Muscle of leg (tissue), 11 donors: ENCODE results near the gene FAM72D. TPM values are rescaled to one million over a fixed set of nuclear protein-coding genes. Genes with fewer than 3 reads are reported as not detected.
A peak's percentile ranks its signal among the peaks of the same experiment; 100 is the strongest.
"Not testable (repeated sequence)": the region's sequence is repeated elsewhere in the genome, so short reads cannot be mapped to it uniquely, and the experiment has no call there.

Experiments
- DNase-seq: peaks from one replicate; pipeline ENCODE4 v3.0.0; 2013
- H3K27ac ChIP-seq: one replicate; pipeline ENCODE4 v1.5.1; 2013; ENCODE audit warnings: mild to moderate bottlenecking, low read length, control low read depth
- H3K27me3 ChIP-seq: one replicate; pipeline ENCODE4 v1.6.1; 2013; ENCODE audit warnings: low read length; ENCODE audit not compliant: control insufficient read depth, insufficient read depth
- H3K36me3 ChIP-seq: one replicate; pipeline ENCODE4 v1.6.1; 2013; ENCODE audit warnings: low read length; ENCODE audit not compliant: control insufficient read depth, insufficient read depth
- H3K4me1 ChIP-seq: one replicate; pipeline ENCODE4 v1.6.1; 2013; ENCODE audit warnings: low read length; ENCODE audit not compliant: control insufficient read depth, insufficient read depth
- H3K4me3 ChIP-seq: one replicate; pipeline ENCODE4 v1.5.1; 2013; ENCODE audit warnings: low read length, control low read depth
- H3K9me3 ChIP-seq: replicated peaks from 2 replicates; pipeline ENCODE4 v1.6.1; 2013; ENCODE audit warnings: low read depth, low read length; ENCODE audit not compliant: control insufficient read depth
- WGBS: methylation state at CpG from one replicate; pipeline ENCODE4 v1.1.5; 2013; ENCODE audit warnings: missing lambda C conversion rate; ENCODE audit not compliant: insufficient coverage; 5-methylcytosine and 5-hydroxymethylcytosine counted together
- polyA plus RNA-seq, 8 donors: library from polyadenylated mRNA; unstranded; fragments of 120-200 nt; gene quantifications; one replicate each; pipeline versions ENCODE4 v1.2.1 to v1.2.3, GENCODE V29; 2013; ENCODE audit warnings: inconsistent platforms in 1 of 8, low replicate concordance in 1 of 8; ENCODE audit not compliant: insufficient read length in 8 of 8, insufficient read depth in 1 of 8
- total RNA-seq: library from RNA; stranded (reverse); fragments of 120-200 nt; gene quantifications from one replicate; pipeline ENCODE4 v1.2.4, GENCODE V29; 2013

The FAM72D gene
- total and polyA plus RNA-seq, 9 donors, result 0.69 to 2.0 (median 1.3) TPM

DNA sequence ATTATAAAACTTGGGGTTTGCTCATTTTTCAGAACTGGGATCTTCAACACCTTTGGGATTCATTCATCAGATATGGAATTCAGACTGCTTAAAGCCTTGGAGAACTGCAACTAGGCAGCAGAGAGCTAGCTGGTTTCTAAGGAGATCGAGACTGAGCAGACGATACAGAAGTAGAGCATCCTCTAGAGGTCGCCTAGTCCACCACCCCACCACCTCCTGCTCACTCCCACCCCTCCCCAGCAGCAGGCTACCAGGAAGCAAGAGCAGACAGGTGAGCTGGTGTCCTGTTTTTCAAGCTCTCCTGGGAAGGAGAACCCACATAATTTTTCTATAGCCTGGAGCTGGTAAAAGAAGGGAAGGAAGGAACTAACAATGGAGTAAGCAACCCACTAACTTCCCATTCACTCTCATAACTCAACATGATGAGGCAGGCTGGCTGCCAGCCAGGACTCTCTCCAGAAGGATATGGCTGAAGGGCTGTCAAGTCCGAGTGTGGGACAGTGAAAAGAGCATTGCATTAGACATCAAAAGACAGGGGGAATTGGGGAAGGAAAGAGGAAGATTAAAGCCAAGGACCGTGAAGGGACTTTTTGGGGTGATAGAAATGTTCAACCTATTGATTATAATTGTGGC is 30.5 kb upstream of the FAM72D start:
- not testable (repeated sequence) for H3K36me3 ChIP-seq, H3K9me3 ChIP-seq, H3K27ac ChIP-seq, H3K27me3 ChIP-seq, DNase-seq, H3K4me1 ChIP-seq, H3K4me3 ChIP-seq
- WGBS, result no CpG with 5 or more reads among the region's 5 CpGs

DNA sequence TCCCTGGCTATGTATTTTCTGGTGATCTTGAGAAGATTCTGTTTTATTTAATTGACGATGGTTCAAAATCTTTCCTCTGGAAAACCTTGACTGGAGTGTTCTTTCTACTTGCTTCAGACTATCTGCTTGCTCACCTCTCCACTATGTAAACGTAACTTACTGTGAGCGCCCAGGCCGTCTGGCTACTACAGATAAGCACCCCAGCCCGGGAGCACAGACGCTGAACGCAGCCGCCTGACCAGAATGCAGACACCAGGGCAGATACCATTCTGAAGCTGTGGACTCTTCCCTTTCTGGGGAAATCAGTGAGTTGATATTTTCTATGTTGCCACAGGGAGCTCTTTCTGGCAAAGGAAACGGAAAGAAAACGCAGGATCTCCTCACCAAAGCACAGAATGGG is 29.3 kb upstream of the FAM72D start:
- not testable (repeated sequence) for H3K27me3 ChIP-seq, H3K36me3 ChIP-seq, H3K4me3 ChIP-seq, DNase-seq, H3K27ac ChIP-seq, H3K4me1 ChIP-seq, H3K9me3 ChIP-seq
- no CpG with 5 or more reads among the region's 10 CpGs for WGBS

DNA sequence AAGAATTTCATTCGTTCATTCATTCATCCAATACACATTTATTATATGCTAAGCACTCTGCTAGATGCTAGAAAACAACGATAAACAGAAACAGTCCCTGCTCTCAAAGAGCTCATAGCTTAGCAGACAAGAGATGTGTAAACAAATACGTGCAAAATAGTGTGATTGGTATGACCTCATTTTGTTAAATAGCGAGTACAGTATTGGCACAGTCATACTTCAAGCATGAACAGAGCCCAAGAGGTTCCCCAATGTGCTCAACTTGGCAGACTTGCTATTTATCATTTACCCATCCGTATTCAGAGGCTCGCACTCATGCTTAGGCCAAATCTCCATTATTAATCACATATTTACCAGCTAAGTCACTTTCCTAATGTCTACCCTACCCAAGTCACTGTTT is 24.2 kb upstream of the FAM72D start:
- not testable (repeated sequence) for H3K27ac ChIP-seq, H3K36me3 ChIP-seq, H3K9me3 ChIP-seq, H3K4me3 ChIP-seq, H3K27me3 ChIP-seq, DNase-seq, H3K4me1 ChIP-seq
- no CpG with 5 or more reads among the region's 6 CpGs for WGBS

- no CpG with 5 or more reads among the region's 6 CpGs for WGBS
- H3K36me3 ChIP-seq, H3K9me3 ChIP-seq, DNase-seq, H3K4me3 ChIP-seq, H3K27me3 ChIP-seq, H3K4me1 ChIP-seq, H3K27ac ChIP-seq: not testable (repeated sequence)
These were observed 21.7 kb upstream of the FAM72D start for GRCh38 chr1:145074021-145074559.

DNA sequence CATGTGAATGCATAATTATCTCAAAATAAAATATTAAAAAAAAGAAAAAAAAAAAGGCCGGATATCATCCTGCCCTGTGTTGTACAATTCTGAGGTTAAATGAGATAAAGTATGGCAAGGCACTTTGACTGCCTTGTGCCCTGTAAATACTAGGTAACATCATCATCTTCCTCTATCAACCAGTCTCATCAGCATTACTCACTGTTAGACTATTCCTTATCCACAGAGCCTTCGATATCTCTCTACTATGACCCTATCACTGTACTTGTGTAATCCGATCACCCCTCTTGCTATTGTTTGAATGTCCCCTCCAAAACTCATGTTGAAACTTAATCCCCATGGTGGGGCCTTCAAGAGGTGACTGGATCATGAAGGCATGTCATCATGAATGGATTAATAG is 18.9 kb upstream of the FAM72D start:
- H3K36me3 ChIP-seq, H3K9me3 ChIP-seq, DNase-seq, H3K27ac ChIP-seq, H3K4me3 ChIP-seq, H3K4me1 ChIP-seq, H3K27me3 ChIP-seq: not testable (repeated sequence)
- WGBS, result no CpG with 5 or more reads among the region's 3 CpGs

DNA sequence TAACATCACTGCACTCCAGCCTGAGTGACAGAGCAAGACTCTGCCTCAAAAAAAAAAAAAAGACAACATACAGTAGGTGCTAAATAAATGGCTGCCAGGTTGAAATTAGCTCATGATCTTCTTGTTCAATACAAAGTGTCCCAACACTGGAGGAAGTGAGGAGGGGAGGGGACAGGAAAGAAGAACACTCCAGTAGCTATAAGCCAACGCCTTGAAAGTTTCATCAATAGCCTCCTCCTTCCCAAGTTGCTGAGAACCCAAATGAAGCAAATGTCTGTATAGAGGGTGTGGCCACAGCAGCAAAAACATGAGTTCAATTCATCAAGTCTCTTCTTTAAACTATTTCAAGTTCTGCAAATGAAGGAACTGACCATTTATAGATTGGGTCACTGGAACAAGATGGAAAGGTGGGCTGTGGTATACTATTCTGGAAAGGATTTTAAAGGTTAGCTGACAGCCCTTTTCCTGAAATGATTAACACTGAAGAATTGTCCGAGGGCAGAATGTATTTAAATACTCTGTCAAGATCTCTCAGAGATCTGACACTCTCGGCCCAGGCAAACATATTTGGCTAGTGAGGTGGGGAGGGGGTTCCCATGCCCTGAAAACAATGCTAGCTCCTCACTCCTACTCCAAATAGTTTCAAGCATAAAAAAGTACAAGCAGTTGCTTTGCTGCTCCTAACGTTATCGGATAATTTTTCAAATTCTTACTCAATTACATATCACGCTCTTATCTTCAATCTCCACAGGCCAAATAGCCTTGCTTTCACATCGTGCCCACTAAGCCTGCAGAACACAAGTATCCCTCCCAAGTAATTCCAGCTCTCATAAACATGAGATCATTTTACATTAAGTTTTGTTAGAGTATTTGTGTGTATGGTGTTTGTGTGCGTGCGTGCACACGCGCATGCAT is 17.6 kb upstream of the FAM72D start:
- not testable (repeated sequence) for H3K4me3 ChIP-seq
- WGBS, result no CpG with 5 or more reads among the region's 11 CpGs

DNA sequence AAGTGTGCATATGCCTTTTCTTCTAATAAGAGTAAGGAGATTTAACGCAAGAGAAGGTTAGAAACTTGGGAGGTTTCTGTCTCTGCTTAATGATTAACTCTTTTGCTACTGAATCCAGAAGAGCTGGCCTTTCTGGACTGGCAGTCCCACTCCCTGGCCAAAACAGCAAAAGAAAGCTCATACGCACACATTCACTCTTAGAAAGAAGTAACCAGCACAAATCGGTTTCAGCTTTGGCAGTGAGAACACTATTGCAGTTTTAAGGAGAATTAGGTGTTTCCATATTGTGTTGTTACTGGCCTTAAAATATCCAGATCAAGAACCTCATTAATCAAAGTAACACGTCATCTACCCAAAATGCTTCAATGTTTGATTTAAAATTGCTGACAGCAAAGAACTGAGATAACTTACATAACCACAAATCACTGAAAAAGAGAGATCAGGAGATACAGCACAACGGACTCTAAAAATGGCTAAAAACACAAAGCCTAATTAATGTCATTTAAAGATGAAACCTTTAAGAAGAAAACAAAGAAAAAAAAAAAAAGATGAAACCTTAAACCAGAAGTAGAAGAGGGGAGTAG is 16.9 kb upstream of the FAM72D start:
- not testable (repeated sequence) for DNase-seq, H3K4me1 ChIP-seq, H3K4me3 ChIP-seq, H3K27ac ChIP-seq, H3K27me3 ChIP-seq, H3K9me3 ChIP-seq, H3K36me3 ChIP-seq
- no CpG with 5 or more reads among the region's 5 CpGs for WGBS

More for the DNA sequence above, 17.6 kb upstream of the FAM72D start:
- not testable (repeated sequence) for H3K9me3 ChIP-seq, H3K36me3 ChIP-seq, DNase-seq, H3K27me3 ChIP-seq, H3K27ac ChIP-seq, H3K4me1 ChIP-seq

DNA sequence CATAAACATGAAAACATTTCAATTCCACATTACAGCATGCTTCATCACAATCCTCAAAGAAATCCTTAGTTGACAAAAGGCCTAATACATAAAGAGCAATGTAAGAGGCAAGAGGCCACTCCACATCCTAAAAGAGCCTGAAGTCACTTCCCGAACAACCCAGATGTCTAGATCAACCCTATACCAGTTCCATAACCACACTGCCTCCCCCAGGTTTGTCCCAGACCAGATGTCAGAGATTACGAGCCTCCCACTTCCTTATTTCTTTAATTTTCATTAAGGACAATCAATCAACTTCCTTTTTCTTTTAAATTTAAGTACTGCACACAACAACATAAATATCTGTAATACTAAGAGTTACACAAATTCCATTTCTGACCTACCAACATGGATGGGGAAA is 16.0 kb upstream of the FAM72D start:
- not testable (repeated sequence) for H3K36me3 ChIP-seq, H3K27ac ChIP-seq, H3K4me1 ChIP-seq, H3K4me3 ChIP-seq, H3K9me3 ChIP-seq, H3K27me3 ChIP-seq
- peak; percentile 0 for DNase-seq
- WGBS, result no CpG with 5 or more reads among the region's 2 CpGs

- not testable (repeated sequence) for H3K27ac ChIP-seq, H3K36me3 ChIP-seq, H3K4me1 ChIP-seq, H3K27me3 ChIP-seq, DNase-seq, H3K9me3 ChIP-seq, H3K4me3 ChIP-seq
- no CpG with 5 or more reads among the region's 3 CpGs for WGBS
These were observed 15.6 kb upstream of the FAM72D start for GRCh38 chr1:145080193-145080592.

DNA sequence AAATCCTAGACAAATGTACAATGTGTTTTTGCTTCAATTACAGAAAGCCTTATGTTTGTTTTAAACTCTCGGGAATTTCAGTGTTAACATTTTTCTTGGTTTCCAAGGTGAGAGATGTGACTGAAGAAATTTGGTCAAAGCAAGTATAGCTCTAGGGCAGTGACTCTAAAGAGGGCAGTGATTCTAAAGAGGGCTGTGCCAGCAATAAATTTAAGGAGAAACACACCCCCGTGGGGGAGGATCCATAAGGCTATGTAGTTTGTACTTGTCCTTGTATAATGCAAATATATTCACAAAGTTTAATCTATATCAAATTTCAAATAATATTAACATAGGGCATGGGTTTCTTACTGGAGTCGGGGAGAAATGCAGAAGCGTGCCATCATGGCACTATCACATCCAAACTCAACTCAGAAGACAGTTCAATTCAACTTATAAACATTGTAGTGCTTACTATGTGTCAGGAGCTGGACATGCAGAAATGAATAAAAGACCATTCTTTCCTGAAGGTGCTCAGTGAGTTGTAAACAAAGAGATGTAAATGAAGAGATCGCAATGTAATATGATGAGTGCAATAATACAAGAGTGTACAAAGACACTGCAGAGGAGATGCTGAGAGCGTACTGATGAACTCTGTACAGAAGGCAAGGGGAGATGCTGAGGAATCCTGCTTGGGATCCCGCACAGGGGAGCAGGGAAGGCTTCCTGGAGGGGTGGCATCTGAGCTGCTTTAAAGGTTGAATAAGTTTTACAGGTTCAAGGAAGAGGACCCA is 13.1 kb upstream of the FAM72D start:
- H3K4me3 ChIP-seq, H3K27me3 ChIP-seq, H3K4me1 ChIP-seq, DNase-seq, H3K9me3 ChIP-seq, H3K36me3 ChIP-seq, H3K27ac ChIP-seq: not testable (repeated sequence)
- WGBS, result 86% methylated on average over 2 of the region's 7 CpGs
